Measurements from ENCODE around the gene CD6. TPM values are rescaled to one million over a fixed set of nuclear protein-coding genes. Genes with fewer than 3 reads are reported as not detected.
A peak's percentile ranks its signal among the peaks of the same experiment; 100 is the strongest.

The CD6 gene
- total RNA-seq, 1 experiment from 2014 or later = not detected

DNA sequence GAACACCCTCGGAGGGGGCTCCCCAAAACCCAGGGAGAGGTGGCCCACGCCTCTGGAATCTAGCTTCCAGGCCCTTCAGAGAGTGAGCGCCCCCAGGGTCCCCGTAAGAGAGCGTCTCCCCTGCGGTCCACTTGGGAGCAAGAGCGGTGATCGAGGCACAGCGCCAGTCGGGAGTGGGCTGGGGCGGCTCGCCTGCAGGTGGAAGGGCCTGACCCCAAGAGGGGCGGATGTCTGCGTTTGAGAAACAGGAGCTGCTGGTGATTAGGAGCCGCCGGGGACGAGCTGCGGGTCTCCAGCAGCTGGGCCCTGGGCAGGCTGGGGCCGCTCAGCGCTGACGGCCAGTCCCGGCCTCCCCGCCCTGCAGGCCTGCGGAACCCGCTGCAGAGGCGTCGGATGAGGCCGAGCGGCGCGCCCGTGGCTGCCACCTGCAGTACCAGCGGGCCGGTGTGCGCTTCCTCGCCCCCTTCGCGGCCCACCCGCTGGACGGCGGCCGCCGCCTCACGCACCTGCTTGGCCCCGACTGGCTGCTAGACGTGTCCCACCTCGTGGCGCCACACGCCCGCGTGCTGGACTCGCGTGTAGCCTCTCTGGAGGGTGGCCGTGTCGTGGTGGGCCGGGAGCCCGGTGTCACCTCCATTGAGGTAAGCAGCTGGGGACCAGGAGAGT, 37.2 kb upstream of the CD6 start:
- Histone ChIP-seq H3K23ac (ENCODE audit: insufficient read length, low read depth, low read length) (no peak overlapping the region), H3K27me3 (ENCODE audit: insufficient read depth, low read length) (no peaks in the 10 kb centered on the region)
- peaks cover 19 to 50% (median 49%) of the 10 kb centered on the region in 3 experiments; a peak in 6 of 7 replicates for H3K36me3 Mint-ChIP-seq (ENCODE audit: insufficient read depth in 1 of 3, low read depth in 3 of 3)

More for the DNA sequence above, 37.2 kb upstream of the CD6 start:
- Histone ChIP-seq H4K8ac (replicated peaks; ENCODE audit: insufficient read length, low read depth, low read length) (no peak overlapping the region), H3K56ac (ENCODE audit: insufficient read length, low read depth, low read length) (no peak overlapping the region), H3K14ac (ENCODE audit: insufficient read depth, low read length) (no peak overlapping the region; the same call in 1 of the 2 replicates), H2BK12ac (ENCODE audit: insufficient read length, low read depth, low read length) (no peak overlapping the region), H4K20me1 (ENCODE audit: control insufficient read depth, insufficient read depth, insufficient read length) (no peaks in the 10 kb centered on the region), H2BK20ac (ENCODE audit: low read depth, low read length, poor library complexity, severe bottlenecking) (no peak overlapping the region), H4K5ac (ENCODE audit: insufficient read length, low read depth, low read length) (no peak overlapping the region), H3K4me1 (ENCODE audit: insufficient read depth, low read length) (no peaks in the 10 kb centered on the region), H3K4ac (ENCODE audit: low read depth, low read length) (no peak overlapping the region), H3K18ac (ENCODE audit: insufficient read length, low read depth, low read length) (no peak overlapping the region), H3K79me2 (ENCODE audit: insufficient read depth, low read length) (no peaks in the 10 kb centered on the region), H3K9me3 (ENCODE audit: control insufficient read depth, low read depth, low read length) (no peaks in the 10 kb centered on the region), H3K27ac (ENCODE audit: insufficient read length, low read depth, low read length) (no peak overlapping the region), H2AFZ (ENCODE audit: low read length) (no peak overlapping the region), H4K91ac (ENCODE audit: insufficient read length, low read depth, low read length) (no peak overlapping the region), H2AK5ac (ENCODE audit: insufficient read length, low read length) (no peak overlapping the region), H3K79me1 (ENCODE audit: insufficient read depth, low read depth, low read length, poor library complexity, severe bottlenecking) (no peaks in the 10 kb centered on the region), H2BK5ac (ENCODE audit: insufficient read length, low read length) (no peak overlapping the region), H2BK15ac (ENCODE audit: low read depth, low read length) (no peak overlapping the region), H2BK120ac (ENCODE audit: low read depth, low read length, poor library complexity, severe bottlenecking) (no peak overlapping the region), H3K23me2 (ENCODE audit: insufficient read length, low read depth, low read length, poor library complexity, severe bottlenecking) (no peaks in the 10 kb centered on the region), H3K4me2 (ENCODE audit: insufficient read depth, insufficient read length, low read length) (no peak overlapping the region), H3T11ph (ENCODE audit: low read length) (no peak overlapping the region), H3K9ac (ENCODE audit: extremely low read depth, insufficient read length, low read length) (no peak overlapping the region)
- WGBS (ENCODE audit: extremely low coverage, insufficient read length, low lambda C conversion rate) = no CpG with 5 or more reads among the region's 57 CpGs
- Mint-ChIP-seq H3K9me3 (no peaks in the 10 kb centered on the region), H3K4me3 (no peak overlapping the region), H3K4me1 (peaks cover 13 to 19% of the 10 kb centered on the region in 2 experiments), H3K27me3 (ENCODE audit: low read depth) (no peaks in the 10 kb centered on the region; the same call in 1 of the 2 replicates), H3K27ac (peak overlapping the region in 2 of 3 experiments; percentile 40 to 44; a peak in 4 of 7 replicates)
- DNase-seq = no peak
- TF ChIP-seq, protein P1, sequence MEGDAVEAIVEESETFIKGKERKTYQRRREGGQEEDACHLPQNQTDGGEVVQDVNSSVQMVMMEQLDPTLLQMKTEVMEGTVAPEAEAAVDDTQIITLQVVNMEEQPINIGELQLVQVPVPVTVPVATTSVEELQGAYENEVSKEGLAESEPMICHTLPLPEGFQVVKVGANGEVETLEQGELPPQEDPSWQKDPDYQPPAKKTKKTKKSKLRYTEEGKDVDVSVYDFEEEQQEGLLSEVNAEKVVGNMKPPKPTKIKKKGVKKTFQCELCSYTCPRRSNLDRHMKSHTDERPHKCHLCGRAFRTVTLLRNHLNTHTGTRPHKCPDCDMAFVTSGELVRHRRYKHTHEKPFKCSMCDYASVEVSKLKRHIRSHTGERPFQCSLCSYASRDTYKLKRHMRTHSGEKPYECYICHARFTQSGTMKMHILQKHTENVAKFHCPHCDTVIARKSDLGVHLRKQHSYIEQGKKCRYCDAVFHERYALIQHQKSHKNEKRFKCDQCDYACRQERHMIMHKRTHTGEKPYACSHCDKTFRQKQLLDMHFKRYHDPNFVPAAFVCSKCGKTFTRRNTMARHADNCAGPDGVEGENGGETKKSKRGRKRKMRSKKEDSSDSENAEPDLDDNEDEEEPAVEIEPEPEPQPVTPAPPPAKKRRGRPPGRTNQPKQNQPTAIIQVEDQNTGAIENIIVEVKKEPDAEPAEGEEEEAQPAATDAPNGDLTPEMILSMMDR (conservative IDR thresholded peaks at IDR 0.05) = no peak

Data from H9 (cell line).